Measurements from ENCODE around the gene CANT1. TPM values are rescaled to one million over a fixed set of nuclear protein-coding genes. Genes with fewer than 3 reads are reported as not detected.
A peak's percentile ranks its signal among the peaks of the same experiment; 100 is the strongest.

CANT1 gene
- total and polyA plus RNA-seq, 8 donors = 16.6 to 151 (median 40.7) TPM

GRCh38 chr17:78973792-78974520 lies 35.6 kb downstream of the CANT1 start:
- 79 to 85% (median 80%) methylated on average over 15 to 23 of the region's 23 CpGs for WGBS, 5 donors
- H3K36me3 ChIP-seq = peaks cover 0 to 48% (median 35%) of the 10 kb centered on the region in 4 donors

DNA sequence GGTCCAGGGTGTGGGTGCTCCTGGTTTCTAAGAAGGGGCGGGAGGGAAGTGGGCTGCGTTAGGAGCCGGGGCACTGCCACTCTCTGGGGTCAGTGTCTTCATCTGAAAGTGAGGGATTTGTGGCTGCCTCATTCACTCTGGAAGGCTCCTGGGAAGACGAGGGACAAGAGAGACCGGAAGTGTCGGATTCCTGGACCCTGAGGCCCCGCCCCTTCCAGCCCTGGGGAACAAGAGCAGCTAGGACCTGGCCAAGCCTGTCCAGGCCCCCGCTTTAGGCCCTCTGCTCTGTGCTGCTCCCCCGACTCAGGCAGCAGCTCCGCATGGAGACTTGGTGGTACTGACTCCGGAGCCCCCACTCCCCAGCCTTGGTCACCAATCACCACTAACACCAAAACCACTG lies 36.4 kb downstream of the CANT1 start:
- no peak overlapping the region for H3K4me3 ChIP-seq
- no peak for DNase-seq
- TF ChIP-seq POLR2AphosphoS5 (IDR thresholded peaks at IDR 0.05) (no peak), EP300 (IDR thresholded peaks at IDR 0.05) (no peak), POLR2A (IDR thresholded peaks at IDR 0.05) (no peak)
- TF ChIP-seq, protein P1, sequence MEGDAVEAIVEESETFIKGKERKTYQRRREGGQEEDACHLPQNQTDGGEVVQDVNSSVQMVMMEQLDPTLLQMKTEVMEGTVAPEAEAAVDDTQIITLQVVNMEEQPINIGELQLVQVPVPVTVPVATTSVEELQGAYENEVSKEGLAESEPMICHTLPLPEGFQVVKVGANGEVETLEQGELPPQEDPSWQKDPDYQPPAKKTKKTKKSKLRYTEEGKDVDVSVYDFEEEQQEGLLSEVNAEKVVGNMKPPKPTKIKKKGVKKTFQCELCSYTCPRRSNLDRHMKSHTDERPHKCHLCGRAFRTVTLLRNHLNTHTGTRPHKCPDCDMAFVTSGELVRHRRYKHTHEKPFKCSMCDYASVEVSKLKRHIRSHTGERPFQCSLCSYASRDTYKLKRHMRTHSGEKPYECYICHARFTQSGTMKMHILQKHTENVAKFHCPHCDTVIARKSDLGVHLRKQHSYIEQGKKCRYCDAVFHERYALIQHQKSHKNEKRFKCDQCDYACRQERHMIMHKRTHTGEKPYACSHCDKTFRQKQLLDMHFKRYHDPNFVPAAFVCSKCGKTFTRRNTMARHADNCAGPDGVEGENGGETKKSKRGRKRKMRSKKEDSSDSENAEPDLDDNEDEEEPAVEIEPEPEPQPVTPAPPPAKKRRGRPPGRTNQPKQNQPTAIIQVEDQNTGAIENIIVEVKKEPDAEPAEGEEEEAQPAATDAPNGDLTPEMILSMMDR (IDR thresholded peaks at IDR 0.05) = no peak
- H3K9me3 ChIP-seq = no peaks in the 10 kb centered on the region
- H3K27ac ChIP-seq = peak overlapping the region in 1 of 5 donors; percentile 80
- H3K4me1 ChIP-seq = peaks cover 32 to 66% (median 57%) of the 10 kb centered on the region in 4 donors
- peaks cover 0 to 56% (median 42%) of the 10 kb centered on the region in 4 donors for H3K36me3 ChIP-seq
- intact Hi-C loops (cut with DNase I; ENCODE audit: low total_unique reads) = loop anchor here (5.0 kb wide), 1 partner anchor 106 kb away; no protein-coding TSS in a partner anchor
- WGBS, 5 donors = 68 to 80% (median 74%) methylated on average over 11 of the region's 11 CpGs
- no peaks in the 10 kb centered on the region for H3K27me3 ChIP-seq

More at GRCh38 chr17:78973792-78974520, 35.6 kb downstream of the CANT1 start:
- no peak for DNase-seq
- H3K27ac ChIP-seq = peak overlapping the region in 2 of 5 donors; percentile 80 to 86
- TF ChIP-seq POLR2AphosphoS5 (IDR thresholded peaks at IDR 0.05) (no peak), POLR2A (IDR thresholded peaks at IDR 0.05) (no peak), EP300 (IDR thresholded peaks at IDR 0.05) (no peak)
- TF ChIP-seq, protein P1 (IDR thresholded peaks at IDR 0.05) = no peak
- no peaks in the 10 kb centered on the region for H3K9me3 ChIP-seq
- intact Hi-C loops (cut with DNase I; ENCODE audit: low total_unique reads) = loop anchor here (5.0 kb wide), 1 partner anchor 107 kb away; no protein-coding TSS in a partner anchor
- no peaks in the 10 kb centered on the region for H3K27me3 ChIP-seq
- H3K4me3 ChIP-seq = no peak overlapping the region
- H3K4me1 ChIP-seq = peaks cover 40 to 73% (median 65%) of the 10 kb centered on the region in 4 donors

DNA sequence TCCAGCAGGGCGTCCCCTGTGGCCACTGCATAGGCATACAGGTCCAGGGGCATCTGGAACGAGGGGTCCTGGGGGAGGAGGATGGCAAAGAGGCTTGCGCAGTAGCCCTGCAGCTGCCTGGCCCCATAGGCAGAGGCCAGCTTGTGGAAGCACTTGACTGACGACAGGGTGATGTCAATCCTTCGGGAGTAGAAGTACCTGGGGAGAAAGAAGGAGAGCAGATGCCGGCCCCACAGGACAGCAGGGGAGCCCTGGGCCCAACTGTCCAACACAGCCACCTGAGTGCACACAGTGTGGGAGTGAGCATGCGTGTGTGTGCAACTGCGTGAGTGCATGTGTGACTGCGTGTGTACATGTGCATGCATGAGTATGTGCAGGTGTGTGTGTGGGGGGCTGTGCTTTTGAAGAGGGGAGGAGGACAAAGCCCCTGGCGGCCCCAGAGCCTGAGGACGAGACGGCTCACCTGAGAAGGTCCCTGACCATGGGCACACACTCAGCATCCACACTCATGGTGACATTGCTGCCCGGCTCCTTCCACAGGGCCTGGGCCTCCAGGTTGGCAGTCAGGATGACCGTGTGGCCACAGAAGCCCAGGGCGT lies 37.0 kb downstream of the CANT1 start:
- no peaks in the 10 kb centered on the region for H3K27me3 ChIP-seq
- no peaks in the 10 kb centered on the region for H3K9me3 ChIP-seq
- no peak overlapping the region for H3K4me3 ChIP-seq
- no peak for DNase-seq
- WGBS, 5 donors = 73 to 88% (median 85%) methylated on average over 8 to 15 of the region's 15 CpGs
- H3K4me1 ChIP-seq = peaks cover 26 to 60% (median 51%) of the 10 kb centered on the region in 4 donors
- H3K27ac ChIP-seq = peak overlapping the region in 1 of 5 donors; percentile 57
- intact Hi-C loops (cut with DNase I; ENCODE audit: low total_unique reads) = loop anchor here (5.0 kb wide), 1 partner anchor 105 kb away; no protein-coding TSS in a partner anchor
- TF ChIP-seq POLR2A (IDR thresholded peaks at IDR 0.05) (no peak), EP300 (IDR thresholded peaks at IDR 0.05) (no peak), POLR2AphosphoS5 (IDR thresholded peaks at IDR 0.05) (no peak)
- TF ChIP-seq, protein P1 (IDR thresholded peaks at IDR 0.05) = no peak
- peaks cover 0 to 62% (median 48%) of the 10 kb centered on the region in 4 donors for H3K36me3 ChIP-seq

GRCh38 chr17:78971756-78972506 lies 37.6 kb downstream of the CANT1 start:
- Histone ChIP-seq H3K4me3 (no peak overlapping the region), H3K9me3 (no peaks in the 10 kb centered on the region), H3K36me3 (peaks cover 0 to 67% (median 54%) of the 10 kb centered on the region in 4 donors), H3K4me1 (peaks cover 19 to 53% (median 44%) of the 10 kb centered on the region in 4 donors), H3K27me3 (no peaks in the 10 kb centered on the region), H3K27ac (peak overlapping the region in 3 of 5 donors; percentile 38 to 57 (median 45))
- intact Hi-C loops (cut with DNase I; ENCODE audit: low total_unique reads) = loop anchor here (5.0 kb wide), 1 partner anchor 105 kb away; no protein-coding TSS in a partner anchor
- 71 to 78% (median 76%) methylated on average over 16 to 22 of the region's 22 CpGs for WGBS, 5 donors
- TF ChIP-seq EP300 (IDR thresholded peaks at IDR 0.05) (no peak), POLR2A (IDR thresholded peaks at IDR 0.05) (no peak), POLR2AphosphoS5 (IDR thresholded peaks at IDR 0.05) (no peak)
- TF ChIP-seq, protein P1 (IDR thresholded peaks at IDR 0.05) = no peak
- no peak for DNase-seq

All from stomach (tissue), 9 donors.